Fibroblast of lung (primary cell): ENCODE data around the gene BBIP1.

Experiments used
- EZH2 ChIP-seq: IDR thresholded peaks from 2 replicates; pipeline ENCODE4 v1.5.1; 2012; ENCODE audit warnings: low read length, control low read depth, mild to moderate bottlenecking; ENCODE audit errors: missing control alignments
- TF ChIP-seq, protein P1 (sequence below), 2 donors: IDR thresholded peaks in 1 of 2; conservative IDR thresholded peaks in 1 of 2; 1 replicate in 1 of 2; 2 replicates in 1 of 2; pipeline ENCODE4 v1.5.1; 2011 to 2012; ENCODE audit warnings: low read length in 2 of 2, control low read depth in 1 of 2, inconsistent platforms in 1 of 2, low read depth in 1 of 2, mild to moderate bottlenecking in 1 of 2

DNA sequence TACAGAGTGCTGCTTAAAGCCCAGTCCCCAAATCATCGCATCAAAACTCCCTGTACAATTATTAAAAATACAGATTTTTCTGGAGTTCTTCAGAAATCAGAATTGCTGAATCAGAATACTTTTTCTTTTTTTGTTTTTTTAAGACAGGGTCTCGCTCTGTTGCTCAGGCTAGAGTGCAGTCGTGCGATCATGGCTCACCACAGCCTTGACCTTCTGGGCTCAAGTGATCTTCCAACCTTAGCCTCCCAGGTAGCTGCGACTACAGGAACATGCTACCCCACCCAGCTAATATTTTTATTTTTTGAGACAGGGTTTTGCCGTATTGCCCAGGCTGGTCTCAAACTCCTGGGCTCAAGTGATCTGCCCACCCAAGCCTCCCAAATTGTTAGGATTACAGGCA is 3.9 kb downstream of the BBIP1 start:
- TF ChIP-seq, protein P1, sequence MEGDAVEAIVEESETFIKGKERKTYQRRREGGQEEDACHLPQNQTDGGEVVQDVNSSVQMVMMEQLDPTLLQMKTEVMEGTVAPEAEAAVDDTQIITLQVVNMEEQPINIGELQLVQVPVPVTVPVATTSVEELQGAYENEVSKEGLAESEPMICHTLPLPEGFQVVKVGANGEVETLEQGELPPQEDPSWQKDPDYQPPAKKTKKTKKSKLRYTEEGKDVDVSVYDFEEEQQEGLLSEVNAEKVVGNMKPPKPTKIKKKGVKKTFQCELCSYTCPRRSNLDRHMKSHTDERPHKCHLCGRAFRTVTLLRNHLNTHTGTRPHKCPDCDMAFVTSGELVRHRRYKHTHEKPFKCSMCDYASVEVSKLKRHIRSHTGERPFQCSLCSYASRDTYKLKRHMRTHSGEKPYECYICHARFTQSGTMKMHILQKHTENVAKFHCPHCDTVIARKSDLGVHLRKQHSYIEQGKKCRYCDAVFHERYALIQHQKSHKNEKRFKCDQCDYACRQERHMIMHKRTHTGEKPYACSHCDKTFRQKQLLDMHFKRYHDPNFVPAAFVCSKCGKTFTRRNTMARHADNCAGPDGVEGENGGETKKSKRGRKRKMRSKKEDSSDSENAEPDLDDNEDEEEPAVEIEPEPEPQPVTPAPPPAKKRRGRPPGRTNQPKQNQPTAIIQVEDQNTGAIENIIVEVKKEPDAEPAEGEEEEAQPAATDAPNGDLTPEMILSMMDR (conservative IDR thresholded peaks at IDR 0.05 in 1 of 2, IDR thresholded peaks at IDR 0.05 in 1 of 2; ENCODE audit: low read depth in 1 of 2, low read length in 2 of 2), result no peak
- TF ChIP-seq EZH2, result no peak
